Activated CD4-positive, alpha-beta T cell treated with anti-CD3 and anti-CD28 coated beads, Interleukin-2, amount 10 ng/mL, durations not matched to agents 24 days and 14 days (primary cell): ENCODE data around the gene OLFM2. TPM values are rescaled to one million over a fixed set of nuclear protein-coding genes. Genes with fewer than 3 reads are reported as not detected.
"Not testable (repeated sequence)": the region's sequence is repeated elsewhere in the genome, so short reads cannot be mapped to it uniquely, and the experiment has no call there.

ENCODE experiments used
- DNase-seq: peaks from one replicate; pipeline ENCODE4 v3.0.0; 2022
- H3K27ac Mint-ChIP-seq: one replicate; pipeline ENCODE4 v1.8.0; 2022; ENCODE audit warnings: mild to moderate bottlenecking, mixed read lengths
- H3K27me3 Mint-ChIP-seq: one replicate; pipeline ENCODE4 v1.8.0; 2022; ENCODE audit warnings: mixed read lengths
- H3K36me3 Mint-ChIP-seq: one replicate; pipeline ENCODE4 v1.8.0; 2022; ENCODE audit warnings: low read depth, mild to moderate bottlenecking, mixed read lengths
- H3K4me1 Mint-ChIP-seq: one replicate; pipeline ENCODE4 v1.8.0; 2021; ENCODE audit warnings: mixed read lengths
- H3K4me3 Mint-ChIP-seq: one replicate; pipeline ENCODE4 v1.8.0; 2022; ENCODE audit warnings: mild to moderate bottlenecking, moderate library complexity, mixed read lengths
- H3K9me3 Mint-ChIP-seq: one replicate; pipeline ENCODE4 v1.8.0; 2021; ENCODE audit warnings: mixed read lengths
- intact Hi-C: fragments of 100-400 bp; cut with micrococcal nuclease; formaldehyde crosslinking; loops from one replicate; pipeline ENCODE4 v1.15.1; 2023
- total RNA-seq: library from RNA; stranded (reverse); gene quantifications from 2 replicates; pipeline ENCODE4 v1.2.3, GENCODE V29; 2022

Gene OLFM2
- total RNA-seq, 1 donor from 2014 or later: 0.82 TPM

DNA sequence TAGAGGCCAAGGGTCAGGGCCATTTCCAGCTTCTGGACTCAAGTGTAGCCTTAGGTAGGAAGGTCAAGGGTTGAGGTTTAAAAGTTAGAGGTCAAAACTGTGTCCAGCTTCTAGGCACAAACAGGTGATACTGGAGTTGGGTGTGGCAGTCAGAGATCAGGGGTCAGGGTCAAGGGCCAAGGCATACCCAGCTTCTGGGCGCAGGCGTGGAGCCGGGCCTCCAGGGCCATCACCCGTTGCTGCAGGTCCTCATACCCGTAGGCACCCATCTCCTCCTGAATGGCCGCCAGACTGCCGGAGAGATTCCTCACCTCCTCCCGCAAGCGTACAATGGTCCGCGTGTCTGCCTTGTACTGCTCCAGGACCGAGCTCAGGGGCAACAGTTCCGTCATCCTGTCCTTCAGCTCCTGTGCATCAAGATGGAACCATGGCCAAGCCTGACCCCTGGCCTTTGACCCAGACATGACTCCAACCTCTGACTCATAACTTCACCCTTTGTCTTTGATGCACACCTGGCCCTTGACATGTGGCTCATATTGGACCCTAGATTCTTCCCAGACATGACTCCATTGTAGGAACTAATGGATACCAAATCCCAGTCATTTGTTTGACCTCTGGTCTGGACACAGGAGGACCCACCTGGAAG, 79.1 kb downstream of the OLFM2 start:
- peak overlapping the region; percentile 72 for H3K27ac Mint-ChIP-seq
- no peaks in the 10 kb centered on the region for H3K9me3 Mint-ChIP-seq
- DNase-seq: no peak
- peaks cover 48% of the 10 kb centered on the region for H3K4me1 Mint-ChIP-seq
- H3K36me3 Mint-ChIP-seq: peaks cover 11% of the 10 kb centered on the region
- intact Hi-C loops: no loop called here
- no peaks in the 10 kb centered on the region for H3K27me3 Mint-ChIP-seq
- H3K4me3 Mint-ChIP-seq: peak overlapping the region; percentile 81

DNA sequence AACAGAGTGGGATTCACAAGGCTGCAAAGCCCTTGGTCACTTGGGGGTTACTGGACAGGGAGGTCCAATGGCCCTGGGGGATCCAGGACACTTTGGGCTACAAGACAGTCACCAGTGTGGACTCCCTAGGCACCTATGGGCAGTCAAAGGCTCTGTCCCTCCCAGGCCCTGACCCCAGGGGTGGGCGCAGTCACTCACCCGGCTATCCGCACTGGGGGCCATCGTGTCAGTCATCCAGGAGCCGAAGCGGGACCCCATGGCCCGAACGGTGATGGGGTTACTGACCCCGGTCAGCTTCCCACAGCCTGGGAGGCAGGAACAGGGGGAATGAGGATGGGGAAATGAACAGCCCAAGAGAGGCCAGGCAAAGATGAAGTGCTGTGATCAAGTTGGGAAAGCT, 79.7 kb downstream of the OLFM2 start:
- Mint-ChIP-seq H3K4me1 (peaks cover 42% of the 10 kb centered on the region), H3K27ac (peak overlapping the region; percentile 72), H3K9me3 (no peaks in the 10 kb centered on the region), H3K4me3 (peak overlapping the region; percentile 51), H3K27me3 (no peaks in the 10 kb centered on the region), H3K36me3 (peaks cover 15% of the 10 kb centered on the region)
- DNase-seq: no peak
- intact Hi-C loops: no loop called here

DNA sequence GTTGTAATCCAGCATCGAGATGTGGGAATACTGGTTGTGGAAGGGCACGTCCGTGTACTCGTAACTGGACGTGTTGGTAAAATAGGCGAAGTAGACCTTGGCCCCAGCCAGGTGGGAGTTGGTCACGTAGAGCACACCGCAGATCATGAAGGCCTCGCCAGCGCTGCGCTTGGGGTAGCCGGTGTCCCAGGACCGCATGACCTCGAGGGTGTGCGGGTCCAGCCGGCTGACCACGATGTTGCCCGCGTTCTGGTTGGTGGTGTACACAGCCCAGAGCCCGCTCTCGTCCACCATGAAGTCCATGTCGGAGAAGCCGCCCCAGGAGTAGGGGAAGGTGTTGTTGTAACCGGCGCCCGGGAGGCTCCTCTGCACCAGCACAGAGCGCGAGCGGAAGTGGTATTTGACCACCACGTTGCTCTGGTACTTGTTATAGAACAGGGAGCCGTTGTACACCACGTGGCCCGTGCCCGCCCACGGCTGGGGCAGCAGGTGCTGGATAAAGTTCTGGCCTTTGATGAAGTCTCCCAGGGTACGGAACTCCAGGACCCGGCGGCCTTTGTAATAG, 82.0 kb downstream of the OLFM2 start:
- no peak overlapping the region for H3K27ac Mint-ChIP-seq
- no peak for DNase-seq
- H3K4me3 Mint-ChIP-seq: no peak overlapping the region
- no peaks in the 10 kb centered on the region for H3K27me3 Mint-ChIP-seq
- no peaks in the 10 kb centered on the region for H3K9me3 Mint-ChIP-seq
- intact Hi-C loops: no loop called here
- H3K4me1 Mint-ChIP-seq: peaks cover 27% of the 10 kb centered on the region
- H3K36me3 Mint-ChIP-seq: peaks cover 17% of the 10 kb centered on the region

- H3K36me3 Mint-ChIP-seq: peaks cover 21% of the 10 kb centered on the region
- intact Hi-C loops: no loop called here
Observed at GRCh38 chr19:9850235-9850959, 85.9 kb downstream of the OLFM2 start.

DNA sequence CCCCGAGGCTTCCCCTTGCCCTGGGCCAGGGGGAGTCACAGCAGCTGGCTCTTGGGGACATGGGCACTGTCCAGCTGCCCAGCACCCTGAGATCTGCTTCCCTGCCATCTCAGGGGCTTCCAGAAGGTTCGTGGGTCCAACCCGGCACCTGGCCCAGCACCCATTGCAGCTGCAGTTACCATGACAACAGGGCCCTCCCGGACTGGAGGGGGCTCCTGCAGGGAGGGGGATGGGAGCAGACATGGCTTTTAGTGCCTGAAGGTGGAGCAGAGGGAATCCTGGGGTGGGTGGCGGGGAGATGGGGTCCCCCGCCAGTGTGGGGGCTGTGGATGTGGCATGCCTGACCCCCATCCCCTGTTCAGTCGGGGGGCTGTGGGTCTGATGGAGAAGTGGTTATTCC, 86.5 kb downstream of the OLFM2 start:
- Mint-ChIP-seq H3K36me3 (peaks cover 27% of the 10 kb centered on the region), H3K27me3 (no peaks in the 10 kb centered on the region)
- intact Hi-C loops: no loop called here

More at GRCh38 chr19:9850235-9850959, 85.9 kb downstream of the OLFM2 start:
- H3K4me1 Mint-ChIP-seq: peaks cover 7% of the 10 kb centered on the region
- H3K9me3 Mint-ChIP-seq: no peaks in the 10 kb centered on the region
- no peak for DNase-seq
- H3K27ac Mint-ChIP-seq: no peak overlapping the region
- no peaks in the 10 kb centered on the region for H3K27me3 Mint-ChIP-seq
- H3K4me3 Mint-ChIP-seq: no peak overlapping the region

GRCh38 chr19:9848762-9849161, 87.6 kb downstream of the OLFM2 start:
- no peak overlapping the region for H3K27ac Mint-ChIP-seq
- intact Hi-C loops: no loop called here
- no peaks in the 10 kb centered on the region for H3K27me3 Mint-ChIP-seq
- peaks cover 9% of the 10 kb centered on the region for H3K4me1 Mint-ChIP-seq
- no peak for DNase-seq
- H3K4me3 Mint-ChIP-seq: no peak overlapping the region
- H3K36me3 Mint-ChIP-seq: peaks cover 36% of the 10 kb centered on the region
- no peaks in the 10 kb centered on the region for H3K9me3 Mint-ChIP-seq

More for the DNA sequence above, 86.5 kb downstream of the OLFM2 start:
- Mint-ChIP-seq H3K9me3 (no peaks in the 10 kb centered on the region), H3K27ac (no peak overlapping the region), H3K4me3 (no peak overlapping the region), H3K4me1 (peaks cover 9% of the 10 kb centered on the region)
- no peak for DNase-seq

DNA sequence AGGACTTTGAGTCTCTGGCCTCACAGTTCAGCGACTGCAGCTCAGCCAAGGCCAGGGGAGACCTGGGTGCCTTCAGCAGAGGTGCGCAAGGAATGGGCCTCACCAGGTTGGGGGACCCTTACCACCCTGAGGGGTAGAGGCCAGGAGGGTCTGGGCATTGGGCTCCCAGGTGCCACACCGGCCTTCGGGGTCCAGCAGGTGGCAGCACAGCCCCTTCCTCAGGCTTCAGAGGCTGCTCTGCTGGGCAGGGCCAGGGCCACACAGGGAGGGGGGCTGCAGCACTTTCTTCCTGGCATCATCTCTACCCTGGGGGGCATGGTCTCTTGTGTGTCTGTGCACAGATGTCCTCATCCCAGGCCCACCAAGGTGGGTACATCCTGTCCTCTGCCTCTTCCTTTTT, 88.3 kb downstream of the OLFM2 start:
- DNase-seq: peak; percentile 82
- H3K4me1 Mint-ChIP-seq: peaks cover 9% of the 10 kb centered on the region
- no peaks in the 10 kb centered on the region for H3K9me3 Mint-ChIP-seq
- peaks cover 42% of the 10 kb centered on the region for H3K36me3 Mint-ChIP-seq
- intact Hi-C loops: no loop called here
- no peak overlapping the region for H3K27ac Mint-ChIP-seq
- no peaks in the 10 kb centered on the region for H3K27me3 Mint-ChIP-seq
- no peak overlapping the region for H3K4me3 Mint-ChIP-seq

DNA sequence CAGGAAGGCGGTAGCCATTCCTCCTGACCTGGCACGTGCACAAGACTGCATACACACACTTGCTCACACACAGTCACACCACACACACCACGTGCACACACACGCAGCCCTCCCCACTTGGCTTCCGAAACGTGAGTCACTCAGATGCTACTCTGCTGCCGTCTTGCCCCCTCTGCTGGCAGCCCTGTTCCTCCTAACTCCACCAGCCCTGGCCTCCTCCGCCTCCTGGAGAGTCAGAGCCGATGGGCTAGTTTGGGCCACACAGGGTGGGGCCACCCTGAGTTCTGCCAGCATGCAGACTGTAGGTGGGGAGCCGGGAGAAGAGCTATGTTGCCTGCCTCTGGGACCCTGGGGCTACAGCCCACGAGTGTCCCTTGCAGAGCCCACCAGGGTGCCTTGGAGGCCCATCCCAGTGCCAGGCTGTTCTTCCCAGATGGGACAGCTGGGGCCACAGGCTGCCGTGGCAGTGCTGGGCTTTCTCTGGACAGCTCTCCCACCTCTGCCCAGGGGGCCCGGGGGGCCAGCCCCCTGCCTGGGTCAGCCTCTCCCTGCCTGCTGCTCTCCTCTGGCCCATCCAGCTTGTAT, 89.1 kb downstream of the OLFM2 start:
- DNase-seq: peak; percentile 75
- H3K36me3 Mint-ChIP-seq: peaks cover 50% of the 10 kb centered on the region
- intact Hi-C loops: no loop called here
- H3K4me1 Mint-ChIP-seq: peaks cover 9% of the 10 kb centered on the region
- no peak overlapping the region for H3K4me3 Mint-ChIP-seq
- peak overlapping the region; percentile 54 for H3K27ac Mint-ChIP-seq
- H3K9me3 Mint-ChIP-seq: no peaks in the 10 kb centered on the region
- no peaks in the 10 kb centered on the region for H3K27me3 Mint-ChIP-seq

GRCh38 chr19:9843626-9844273, 92.6 kb downstream of the OLFM2 start:
- H3K9me3 Mint-ChIP-seq, H3K4me3 Mint-ChIP-seq, intact Hi-C loops, H3K27ac Mint-ChIP-seq, H3K27me3 Mint-ChIP-seq, DNase-seq: not testable (repeated sequence)
- peaks cover 73% of the 10 kb centered on the region for H3K36me3 Mint-ChIP-seq
- peaks cover 13% of the 10 kb centered on the region for H3K4me1 Mint-ChIP-seq

DNA sequence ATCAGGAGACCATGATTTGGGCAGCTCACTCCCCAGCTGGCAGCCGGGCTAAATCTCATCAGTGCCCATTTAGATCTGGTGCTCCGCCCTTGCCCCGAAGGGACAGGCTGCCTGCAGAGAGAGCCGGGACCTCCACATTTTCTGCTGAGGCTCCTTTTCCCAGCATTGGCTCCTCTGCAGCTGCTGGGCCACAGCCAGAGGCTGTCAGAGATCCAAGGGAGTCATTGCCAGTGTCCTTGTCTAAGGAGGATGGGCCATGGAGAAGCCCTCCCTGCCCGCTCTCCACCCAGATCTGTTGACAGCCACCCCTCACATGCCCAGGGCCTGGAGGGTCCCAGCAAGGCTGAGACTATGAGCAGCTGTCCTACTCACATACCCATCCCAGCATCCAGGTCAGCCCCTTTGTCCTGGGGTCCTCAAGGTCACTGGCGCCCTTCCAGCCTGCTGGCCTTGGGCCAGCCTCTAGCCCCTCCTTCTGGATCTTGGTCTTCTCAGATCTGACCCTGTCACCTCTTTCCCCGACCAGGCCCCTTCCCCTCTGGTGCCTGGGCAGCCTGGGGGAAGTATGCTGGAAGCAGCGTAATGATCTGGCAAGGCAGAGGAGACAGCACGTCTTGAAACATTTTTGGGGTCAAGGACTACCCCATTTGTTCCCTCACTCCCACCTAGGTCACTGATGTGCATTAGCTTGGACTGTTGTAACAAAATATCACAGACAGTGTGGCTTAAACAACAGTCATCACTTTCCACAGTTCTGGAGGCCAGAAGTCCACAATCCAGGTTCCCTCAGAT, 93.3 kb downstream of the OLFM2 start:
- no peaks in the 10 kb centered on the region for H3K9me3 Mint-ChIP-seq
- peaks cover 77% of the 10 kb centered on the region for H3K36me3 Mint-ChIP-seq
- H3K27me3 Mint-ChIP-seq: no peaks in the 10 kb centered on the region
- H3K4me1 Mint-ChIP-seq: peaks cover 11% of the 10 kb centered on the region
- no peak overlapping the region for H3K27ac Mint-ChIP-seq
- DNase-seq: no peak
- no peak overlapping the region for H3K4me3 Mint-ChIP-seq
- intact Hi-C loops: no loop called here

GRCh38 chr19:9839415-9839814, 96.9 kb downstream of the OLFM2 start:
- Mint-ChIP-seq H3K27me3 (no peaks in the 10 kb centered on the region), H3K4me3 (no peak overlapping the region), H3K27ac (no peak overlapping the region), H3K36me3 (peaks cover 57% of the 10 kb centered on the region), H3K9me3 (no peaks in the 10 kb centered on the region), H3K4me1 (peaks cover 14% of the 10 kb centered on the region)
- no peak for DNase-seq
- intact Hi-C loops: loop anchor here (5.0 kb wide), 1 partner anchor 73 kb away; no protein-coding TSS in a partner anchor

DNA sequence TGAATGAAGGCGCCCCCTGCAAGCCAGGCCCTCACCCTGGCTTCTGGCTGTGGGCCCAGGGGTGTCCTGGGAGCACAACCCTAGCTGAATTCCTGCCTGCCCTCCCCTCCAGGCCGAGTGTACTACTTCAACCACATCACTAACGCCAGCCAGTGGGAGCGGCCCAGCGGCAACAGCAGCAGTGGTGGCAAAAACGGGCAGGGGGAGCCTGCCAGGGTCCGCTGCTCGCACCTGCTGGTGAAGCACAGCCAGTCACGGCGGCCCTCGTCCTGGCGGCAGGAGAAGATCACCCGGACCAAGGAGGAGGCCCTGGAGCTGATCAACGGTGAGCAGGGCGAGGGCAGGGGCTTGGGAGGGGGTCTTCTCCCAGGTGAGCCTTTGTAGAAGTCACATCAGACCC, 98.0 kb downstream of the OLFM2 start:
- Mint-ChIP-seq H3K27me3 (no peaks in the 10 kb centered on the region), H3K4me1 (peaks cover 16% of the 10 kb centered on the region), H3K36me3 (peaks cover 46% of the 10 kb centered on the region), H3K9me3 (no peaks in the 10 kb centered on the region), H3K4me3 (no peak overlapping the region), H3K27ac (no peak overlapping the region)
- intact Hi-C loops: loop anchor here (5.0 kb wide), 1 partner anchor 74 kb away; no protein-coding TSS in a partner anchor
- DNase-seq: no peak

GRCh38 chr19:9836021-9836420, 100.3 kb downstream of the OLFM2 start:
- Mint-ChIP-seq H3K4me1 (peaks cover 13% of the 10 kb centered on the region), H3K36me3 (peaks cover 23% of the 10 kb centered on the region), H3K9me3 (no peaks in the 10 kb centered on the region), H3K27ac (peak overlapping the region; percentile 86), H3K27me3 (no peaks in the 10 kb centered on the region), H3K4me3 (peak overlapping the region; percentile 96)
- peak; percentile 64 for DNase-seq
- intact Hi-C loops: loop anchor here (5.0 kb wide), 1 partner anchor 76 kb away; no protein-coding TSS in a partner anchor
